COLO668 (cell line): Measurements from ENCODE around the gene PACSIN3.
"Not testable (repeated sequence)": the region's sequence is repeated elsewhere in the genome, so short reads cannot be mapped to it uniquely, and the experiment has no call there.

ENCODE experiments used
- DNase-seq: peaks from one replicate; lab custom pipeline; 2025; ENCODE audit not compliant: unreplicated experiment; lab: John Stamatoyannopoulos, UW

PACSIN3 gene

DNA sequence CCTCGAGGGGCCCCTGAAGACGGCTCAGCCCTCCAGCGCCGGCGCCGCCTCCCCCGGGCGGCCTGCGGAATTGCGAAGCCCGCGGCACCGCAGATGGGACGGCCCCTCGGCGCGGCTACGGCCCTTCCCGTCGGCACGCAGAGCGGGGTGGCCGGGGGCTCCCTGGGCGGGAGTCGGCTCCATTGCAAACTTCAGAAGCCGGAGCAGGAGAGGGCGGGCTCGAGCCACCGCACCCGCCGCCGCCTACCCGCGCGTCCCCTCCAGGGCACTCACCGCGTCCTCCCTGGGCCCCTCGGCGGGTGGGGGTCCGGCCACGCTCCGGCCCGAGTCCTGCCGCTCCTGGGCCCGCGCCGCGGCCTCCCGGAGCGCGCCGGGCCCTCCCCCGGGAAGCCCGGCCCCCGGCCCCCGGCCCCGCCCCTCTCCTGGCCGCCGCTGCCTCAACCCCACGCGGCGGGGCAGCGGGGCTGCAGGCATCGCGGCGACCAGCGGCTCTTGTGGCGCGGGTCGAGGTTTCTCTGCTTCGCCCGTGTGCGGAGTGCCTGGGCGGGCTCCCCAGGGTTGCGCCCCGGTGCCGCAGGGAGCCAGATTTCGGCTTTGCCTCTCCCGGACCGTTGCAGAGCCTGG, at the start of gene PACSIN3:
Gene PACSIN3 (minus strand): TSS at position 359 of the 624 bp plus-strand sequence. CDS start 3,707 bp downstream, outside the sequence.
- peak; percentile 58 for DNase-seq

DNA sequence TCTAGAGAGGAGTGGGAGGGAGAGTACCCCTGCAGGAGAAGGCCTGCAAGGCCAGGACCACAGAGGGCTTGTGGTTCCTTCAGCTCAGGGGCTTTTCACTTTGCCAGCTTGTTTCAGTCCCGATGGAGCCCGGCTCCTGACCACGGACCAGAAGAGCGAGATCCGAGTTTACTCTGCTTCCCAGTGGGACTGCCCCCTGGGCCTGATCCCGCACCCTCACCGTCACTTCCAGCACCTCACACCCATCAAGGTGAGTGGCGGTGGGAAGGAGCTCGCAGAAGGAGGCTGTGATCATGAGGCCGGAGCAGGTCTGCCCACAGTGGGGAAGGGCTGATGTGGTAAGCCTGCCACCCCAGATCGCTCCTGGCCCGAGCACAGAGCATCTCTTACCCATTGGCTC, 48.9 kb upstream of the PACSIN3 start:
- no peak for DNase-seq

DNA sequence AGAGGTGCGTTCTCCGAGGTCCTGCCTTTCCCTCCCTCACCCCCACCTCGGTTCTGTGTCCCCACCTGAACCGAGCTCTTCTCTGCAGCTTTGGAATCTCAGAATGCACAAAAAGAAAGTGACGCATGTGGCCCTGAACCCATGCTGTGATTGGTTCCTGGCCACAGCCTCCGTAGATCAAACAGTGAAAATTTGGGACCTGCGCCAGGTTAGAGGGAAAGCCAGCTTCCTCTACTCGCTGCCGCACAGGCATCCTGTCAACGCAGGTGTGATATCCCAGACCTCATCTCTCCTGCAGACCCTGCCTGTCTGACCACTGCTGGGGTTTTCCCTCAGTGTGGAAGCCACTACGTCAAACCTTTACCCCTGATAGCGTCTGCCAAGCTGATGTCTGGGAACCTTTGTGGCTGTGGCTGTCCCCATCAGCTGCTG, 48.5 kb upstream of the PACSIN3 start:
- peak; percentile 43 for DNase-seq

DNA sequence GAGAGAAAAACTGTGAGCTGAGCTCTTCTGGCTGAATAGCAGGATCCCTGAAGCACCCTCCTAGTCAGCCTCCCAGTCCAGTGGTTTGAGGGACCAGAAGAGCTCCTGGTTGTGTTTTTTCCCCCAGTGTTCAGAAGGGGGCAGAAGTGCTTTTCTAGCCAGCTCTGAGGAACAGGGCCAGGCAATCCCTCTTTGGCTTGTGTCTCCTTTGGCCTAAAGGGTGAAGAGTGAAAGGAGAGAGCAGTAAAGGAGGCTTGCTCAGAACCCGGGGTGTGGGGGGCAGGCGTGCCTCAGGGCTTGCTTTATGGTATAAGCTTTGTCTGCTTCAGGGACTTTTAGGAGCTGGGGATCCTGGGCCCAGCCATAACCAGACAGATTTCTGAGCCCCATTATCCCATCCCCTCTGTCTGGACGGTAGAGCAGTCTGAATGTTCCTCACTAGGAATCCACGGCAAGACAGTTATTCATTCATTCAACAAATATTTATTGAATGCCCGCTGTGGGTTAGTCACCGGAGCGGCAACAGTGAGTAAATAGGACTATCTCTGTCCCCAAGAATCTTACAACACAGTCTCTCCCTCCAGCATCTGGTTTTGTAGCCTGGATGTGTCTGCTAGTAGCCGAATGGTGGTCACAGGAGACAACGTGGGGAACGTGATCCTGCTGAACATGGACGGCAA, 47.9 kb upstream of the PACSIN3 start:
- DNase-seq: peak; percentile 25

DNA sequence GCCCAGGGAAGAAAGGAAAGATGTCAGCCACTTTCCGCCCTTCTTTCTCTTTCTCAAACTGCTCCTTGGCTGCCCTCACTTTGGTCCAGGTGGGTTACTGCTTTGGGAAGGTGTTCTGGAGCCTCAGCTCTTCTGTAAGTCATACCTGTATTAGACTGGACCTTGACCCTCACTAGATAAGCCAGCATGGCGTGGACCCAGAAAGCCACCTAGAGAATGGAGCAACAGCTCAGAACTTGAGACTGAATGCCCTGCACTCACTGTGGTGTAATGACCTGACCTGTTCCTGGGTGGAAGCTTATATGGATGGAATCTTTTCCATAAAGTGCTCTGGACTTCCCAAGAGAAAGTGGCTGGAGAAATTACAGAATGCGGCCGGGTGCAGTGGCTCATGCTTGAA, 46.8 kb upstream of the PACSIN3 start:
- DNase-seq: no peak

DNA sequence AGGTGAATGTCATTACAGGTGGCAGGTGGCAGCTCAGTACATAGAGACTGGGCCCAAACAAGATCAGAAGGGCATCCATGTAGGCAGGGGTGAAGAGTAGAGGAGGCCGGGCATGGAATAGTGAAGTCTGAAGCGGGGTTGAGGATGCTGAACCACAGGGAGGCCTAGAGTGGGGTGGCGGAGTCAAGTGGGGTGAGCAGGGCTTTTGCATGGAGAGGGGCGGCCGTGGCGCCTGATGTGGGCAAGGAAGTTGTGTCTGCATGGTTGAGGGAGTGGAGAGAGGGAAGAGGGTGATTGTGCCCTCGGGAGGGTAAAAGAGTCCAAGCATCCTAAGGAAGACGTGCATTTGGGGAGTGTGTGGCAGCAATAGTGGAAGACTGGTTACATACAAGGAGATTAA, 42.9 kb upstream of the PACSIN3 start:
- no peak for DNase-seq

DNA sequence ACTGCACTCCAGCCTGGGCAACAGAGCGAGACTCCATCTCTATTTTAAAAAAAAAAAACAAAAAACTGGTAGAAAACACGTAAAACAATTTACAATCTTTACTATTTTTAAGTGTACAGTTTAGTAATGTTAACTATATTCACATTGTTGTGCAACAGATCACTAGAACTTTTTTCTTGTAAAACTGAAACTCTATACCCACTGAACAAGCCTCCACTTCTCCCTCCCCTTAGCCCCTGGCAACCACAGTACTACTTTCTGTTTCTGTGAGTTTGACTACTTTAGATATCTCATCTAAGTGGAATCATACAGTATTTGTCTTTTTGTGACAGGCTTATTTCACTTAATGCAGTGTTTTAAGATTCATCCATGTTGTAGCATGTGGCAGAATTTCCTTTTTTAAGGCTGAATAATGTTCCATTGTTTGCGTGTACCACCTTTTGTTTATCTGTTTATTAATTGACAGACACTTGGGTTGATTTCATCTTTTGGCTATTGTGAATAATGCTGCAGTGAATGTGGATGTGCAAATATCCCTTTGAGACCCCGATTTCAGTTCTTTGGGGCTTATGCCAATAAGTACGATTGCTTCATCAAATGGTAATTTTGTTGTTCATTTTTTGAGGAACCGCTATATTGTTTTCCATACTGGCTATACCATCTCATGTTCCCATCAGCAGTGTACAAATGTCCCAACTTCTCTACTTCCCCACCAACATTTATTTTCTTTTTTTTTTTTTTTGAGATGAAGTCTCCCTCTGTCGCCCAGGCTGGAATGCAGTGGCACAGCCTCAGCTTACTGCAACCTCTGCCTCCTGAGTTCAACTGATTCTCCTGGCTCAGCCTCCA, 39.5 kb upstream of the PACSIN3 start:
- DNase-seq: no peak

DNA sequence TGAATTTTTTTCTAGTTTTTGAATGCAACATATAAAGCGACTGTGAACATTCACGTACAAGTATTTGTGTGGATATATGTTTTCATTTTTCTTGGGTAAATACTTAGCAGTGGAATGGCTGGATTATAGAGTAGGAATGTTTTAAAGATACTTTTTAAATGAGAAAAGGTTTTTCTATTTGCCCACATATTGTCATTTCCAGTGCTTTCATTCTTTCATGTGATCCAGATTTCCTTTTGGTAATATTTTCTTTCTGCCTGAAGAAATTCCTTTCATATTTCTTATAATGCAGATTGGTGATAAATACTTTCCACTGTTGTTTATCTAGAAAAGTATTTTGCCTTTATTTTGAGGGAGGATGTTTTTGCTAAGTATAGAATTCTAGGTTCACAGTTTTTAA, 36.5 kb upstream of the PACSIN3 start:
- DNase-seq: no peak

DNA sequence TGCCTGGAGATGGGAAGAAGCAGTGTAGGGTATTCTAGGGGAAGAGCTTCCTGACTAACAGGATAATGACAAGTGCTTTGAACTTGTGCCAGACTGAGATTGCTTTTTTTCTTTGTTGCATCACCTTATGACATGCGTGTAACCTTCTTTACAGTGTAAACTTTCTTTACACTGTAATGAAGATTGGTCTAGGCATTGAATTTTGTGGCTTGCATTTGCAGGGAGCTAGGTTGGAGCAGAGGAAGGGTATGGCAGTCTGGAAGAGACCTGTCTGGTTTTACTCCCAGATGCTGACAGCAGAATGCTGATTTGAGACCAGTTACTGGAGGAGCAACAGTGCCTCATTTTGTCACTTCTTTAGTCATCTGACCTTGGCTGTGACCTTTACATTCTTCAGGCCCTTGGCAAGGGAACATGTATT, 34.2 kb upstream of the PACSIN3 start:
- DNase-seq: no peak

DNA sequence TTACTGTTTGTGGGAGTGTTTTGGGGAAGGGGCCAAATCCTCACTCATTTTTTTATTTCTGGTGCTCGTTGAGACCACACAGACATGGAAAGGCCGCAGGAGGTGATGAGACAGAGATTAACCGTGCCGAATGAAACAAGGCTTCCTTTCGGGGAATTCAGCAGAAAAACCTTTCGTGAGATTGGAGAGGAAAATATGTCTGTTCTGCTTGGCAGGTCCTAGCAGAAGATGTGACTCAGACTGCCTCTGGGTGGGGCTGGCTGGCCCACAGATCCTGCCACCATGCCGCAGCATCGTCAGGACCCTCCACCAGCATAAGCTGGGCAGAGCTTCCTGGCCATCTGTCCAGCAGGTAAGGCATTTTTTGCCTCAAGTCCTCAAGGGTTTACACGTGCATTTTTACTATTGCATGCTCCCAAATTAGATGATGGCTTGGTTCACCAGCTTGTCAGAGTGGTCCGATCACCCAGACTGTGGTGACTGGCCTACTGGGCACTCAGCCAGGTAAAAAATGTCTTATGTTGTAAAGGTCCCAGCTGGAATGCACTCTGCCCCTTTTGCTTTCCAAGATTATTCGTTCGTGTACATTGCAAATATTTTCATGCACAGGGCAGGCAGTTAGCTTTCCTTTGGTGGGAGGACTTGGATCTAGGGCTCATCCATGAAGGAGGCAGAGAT, 30.0 kb upstream of the PACSIN3 start:
- peak; percentile 51 for DNase-seq

DNA sequence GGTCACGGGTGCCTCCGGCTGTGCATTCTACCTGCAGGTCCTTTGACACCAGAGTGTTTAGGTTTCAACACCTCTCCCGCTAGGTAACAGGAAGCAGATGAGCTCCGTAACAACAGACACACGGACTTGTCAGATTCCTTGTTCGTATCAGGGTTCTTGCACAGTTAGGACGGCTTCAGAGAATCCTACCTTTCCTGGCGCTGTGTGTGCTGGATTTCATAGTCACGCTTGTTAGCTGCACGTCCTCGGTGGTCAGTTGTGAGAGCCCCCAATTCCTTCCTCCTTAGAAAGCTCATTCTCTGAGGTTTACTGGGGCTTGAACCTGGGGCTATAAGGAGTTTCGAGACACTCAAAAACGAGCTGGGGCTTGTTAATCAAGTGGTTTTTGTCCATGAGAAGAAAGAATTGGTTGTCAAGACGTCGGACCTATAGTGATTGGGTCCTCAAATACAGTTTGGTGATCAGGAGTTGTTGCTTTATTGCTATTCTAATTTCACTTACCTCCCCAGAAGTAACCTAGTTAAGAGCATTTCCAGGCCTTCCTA, 29.2 kb upstream of the PACSIN3 start:
- DNase-seq: no peak

DNA sequence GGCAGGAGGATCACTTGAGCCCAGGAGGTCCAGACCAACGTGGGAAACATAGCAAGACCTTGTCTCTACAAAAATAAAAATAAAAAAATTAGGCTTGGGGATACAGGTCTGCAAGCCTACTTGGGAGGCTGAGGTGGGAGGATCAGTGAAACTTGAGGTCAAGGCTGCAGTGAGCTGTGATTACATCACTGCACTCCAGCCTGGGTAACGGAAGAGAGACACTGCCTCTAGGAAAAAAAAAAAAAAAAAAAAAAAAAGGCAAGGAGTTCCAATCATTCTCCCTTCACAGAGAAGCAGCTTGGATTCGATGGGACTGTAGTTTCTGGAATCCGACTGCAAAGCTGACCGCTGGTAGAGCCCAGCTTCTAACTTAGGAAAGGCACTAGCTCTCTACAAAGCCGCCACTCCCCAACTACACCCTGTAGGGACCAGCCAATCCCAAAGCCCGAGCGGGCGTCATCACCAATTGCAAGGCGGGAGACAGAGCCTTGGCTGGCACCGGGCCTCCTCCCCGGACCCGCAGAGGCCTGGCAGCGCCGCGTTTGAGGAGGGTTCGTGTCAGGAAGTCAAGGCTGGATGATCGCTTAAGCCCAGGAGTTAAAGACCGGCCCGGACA, 27.8 kb upstream of the PACSIN3 start:
- DNase-seq: peak; percentile 91

DNA sequence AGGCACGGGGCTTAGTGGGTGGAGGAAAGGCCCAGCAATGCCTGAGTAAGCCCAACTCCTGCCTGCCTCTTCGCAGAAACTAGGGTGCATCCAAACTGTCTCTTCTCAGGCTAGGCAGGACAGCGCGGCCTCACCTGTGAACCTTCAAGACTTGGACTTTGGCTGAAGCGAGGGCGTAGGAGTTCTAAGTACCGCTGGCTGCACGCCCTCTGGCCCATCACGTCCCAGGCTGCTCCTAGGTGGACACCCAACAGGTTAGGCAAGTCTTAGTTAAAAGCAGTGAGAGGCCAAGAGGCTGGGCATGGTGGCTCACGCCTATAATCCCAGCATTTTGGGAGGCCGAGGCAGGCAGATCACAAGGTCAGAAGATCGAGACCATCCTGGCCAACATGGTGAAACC, 26.7 kb upstream of the PACSIN3 start:
- DNase-seq: no peak

DNA sequence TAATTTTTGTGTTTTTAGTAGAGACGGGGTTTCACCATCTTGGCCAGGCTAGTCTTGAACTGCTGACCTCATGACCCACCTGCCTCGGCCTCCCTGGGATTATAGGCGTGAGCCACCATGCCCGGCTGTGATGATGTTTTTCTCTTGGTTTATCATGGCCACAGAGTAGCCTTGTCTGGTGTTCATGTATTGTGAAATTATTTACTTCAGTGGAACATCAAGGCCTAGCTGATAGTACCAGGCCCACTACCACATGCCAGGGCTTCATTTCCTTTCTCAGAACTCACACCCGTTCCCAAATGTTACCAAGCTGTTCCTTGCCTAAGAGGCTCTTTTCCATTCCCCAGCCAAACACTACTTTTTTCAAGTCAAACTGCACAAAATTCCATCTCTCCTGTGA, 22.4 kb upstream of the PACSIN3 start:
- no peak for DNase-seq

DNA sequence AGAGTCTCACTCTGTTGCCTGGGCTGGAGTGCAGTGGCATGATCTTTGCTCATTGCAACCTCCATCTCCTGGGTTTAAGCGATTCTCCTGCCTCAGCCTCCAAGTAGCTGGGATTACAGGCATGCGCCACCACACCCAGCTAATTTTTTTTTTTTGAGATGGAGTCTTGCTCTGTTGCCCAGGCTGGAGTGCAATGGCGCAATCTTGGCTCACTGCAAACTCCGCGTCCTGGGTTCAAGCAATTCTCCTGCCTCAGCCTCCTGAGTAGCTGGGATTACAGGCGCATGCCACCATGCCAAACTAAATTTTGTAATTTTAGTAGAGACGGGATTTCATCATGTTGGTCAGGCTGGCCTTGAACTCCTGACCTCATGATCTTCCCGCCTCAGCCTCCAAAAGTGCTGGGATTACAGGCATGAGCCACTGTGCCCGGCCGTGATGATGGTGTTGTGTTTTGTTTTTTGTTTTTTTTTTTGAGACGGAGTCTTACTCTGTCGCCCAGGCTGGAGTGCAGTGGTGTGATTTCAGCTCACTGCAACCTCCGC, 21.8 kb upstream of the PACSIN3 start:
- not testable (repeated sequence) for DNase-seq

DNA sequence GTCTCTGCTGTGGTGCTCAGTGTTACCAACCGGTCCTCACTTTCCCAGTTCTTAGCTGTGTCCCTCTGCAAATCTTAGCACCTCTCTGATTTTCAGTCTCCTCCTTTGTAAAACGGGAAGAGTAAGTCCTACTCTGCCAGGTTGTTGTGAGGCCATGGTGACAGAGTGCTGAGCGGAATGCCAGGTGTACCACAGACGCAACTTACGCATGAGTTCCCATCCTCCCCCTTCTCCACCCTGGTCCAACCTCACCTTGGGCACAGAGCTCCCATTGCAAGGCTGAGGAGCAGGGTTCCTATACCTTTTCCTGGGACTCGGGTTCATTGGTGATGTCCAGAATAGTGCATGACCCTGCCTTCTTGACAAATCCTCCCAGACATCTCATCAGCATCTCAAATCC, 21.2 kb upstream of the PACSIN3 start:
- DNase-seq: no peak

DNA sequence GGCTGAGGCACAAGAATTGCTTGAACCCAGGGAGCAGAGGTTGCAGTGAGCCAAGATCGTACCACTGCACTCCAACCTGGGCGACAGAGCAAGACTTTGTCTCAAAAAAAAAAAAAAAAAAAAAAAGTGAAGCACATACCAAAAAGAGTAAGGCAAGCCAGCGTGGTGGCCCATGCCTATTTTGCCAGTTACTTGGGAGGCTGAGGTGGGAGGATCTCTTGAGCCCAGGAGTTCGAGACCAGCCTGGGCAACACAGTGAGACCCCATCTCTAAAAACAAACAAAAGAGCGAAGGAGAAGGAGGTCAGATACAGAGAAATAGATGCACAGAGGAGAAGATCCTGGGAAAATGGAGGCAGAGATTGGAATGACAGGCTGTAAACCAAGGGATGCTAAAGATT, 20.3 kb upstream of the PACSIN3 start:
- not testable (repeated sequence) for DNase-seq

DNA sequence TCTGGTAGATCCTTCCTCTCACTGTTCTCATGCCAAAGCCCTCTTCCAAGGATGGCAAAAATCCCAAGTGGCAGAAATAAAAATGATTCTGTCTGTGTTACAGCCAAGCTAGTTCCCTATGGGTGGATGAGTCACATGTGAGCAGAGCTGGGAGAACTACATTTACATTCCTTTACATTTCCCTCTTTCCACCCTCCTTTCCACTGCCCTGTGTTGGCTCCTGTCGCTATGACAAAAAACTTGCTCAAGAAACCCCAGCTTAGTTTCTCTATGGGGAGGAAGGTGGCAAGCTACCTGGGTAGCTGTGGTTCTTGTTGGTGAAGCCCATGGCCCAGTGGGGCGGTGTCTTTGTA, 18.4 kb upstream of the PACSIN3 start:
- no peak for DNase-seq

DNA sequence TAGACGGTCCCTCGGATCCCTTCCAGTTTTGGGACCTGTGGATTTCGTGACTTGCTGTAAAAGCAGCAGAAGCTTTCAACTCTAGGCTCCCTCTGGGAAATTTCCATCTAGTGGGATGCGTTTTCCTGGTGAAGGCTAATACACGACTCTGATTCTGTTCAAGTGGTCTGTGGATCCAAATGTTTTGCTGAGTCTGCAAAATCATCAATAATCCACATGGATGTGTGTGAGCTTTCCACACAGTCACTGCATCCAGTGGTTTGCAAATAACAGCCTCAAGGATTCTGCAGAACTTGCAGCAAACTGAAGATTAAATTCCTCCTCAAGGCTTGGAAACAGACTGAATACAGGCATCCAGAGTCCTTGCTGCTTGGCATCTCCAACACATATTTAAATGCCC, 16.3 kb upstream of the PACSIN3 start:
- DNase-seq: no peak

DNA sequence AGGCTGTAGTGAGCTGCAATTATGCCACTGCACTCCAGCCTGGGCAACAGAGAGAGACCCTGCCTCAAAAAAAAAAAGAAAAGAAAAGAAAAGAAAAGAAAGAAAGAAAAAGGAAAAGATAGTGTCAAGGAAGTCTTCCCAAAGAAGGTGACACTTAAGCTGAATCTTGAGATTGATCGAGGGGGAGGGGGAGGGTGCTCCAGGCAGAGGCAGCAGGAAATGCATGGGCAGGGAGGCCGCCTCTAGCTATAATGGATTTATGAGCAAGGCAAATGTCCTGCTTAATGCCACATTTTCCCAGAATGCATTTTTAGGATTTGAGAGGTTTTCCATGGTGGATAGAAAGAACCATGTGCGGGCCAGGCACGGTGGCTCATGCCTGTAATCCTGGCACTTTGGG, 14.8 kb upstream of the PACSIN3 start:
- DNase-seq: no peak
